ENCODE results near the gene HSPA12A.

DNA sequence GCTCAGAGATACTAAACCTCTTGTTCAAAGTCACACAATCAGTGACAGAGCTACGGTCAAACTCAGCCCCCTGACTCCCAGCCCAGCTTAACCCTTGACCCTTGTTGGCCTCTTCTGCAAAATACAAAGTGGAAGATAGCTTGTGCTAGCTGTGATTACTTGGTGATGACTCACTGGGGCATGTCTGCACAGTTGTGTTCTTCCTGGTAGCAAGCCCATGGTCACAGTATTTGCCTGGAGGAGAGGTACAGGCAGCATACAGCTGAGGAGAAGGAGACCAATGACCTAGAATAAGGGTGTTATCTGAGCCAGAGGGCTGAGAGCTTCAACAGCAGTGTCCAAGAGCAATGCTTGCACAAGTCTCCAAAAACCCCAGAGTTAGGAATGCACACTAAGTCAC, 5.7 kb upstream of the HSPA12A start:
- TF ChIP-seq, protein P1, sequence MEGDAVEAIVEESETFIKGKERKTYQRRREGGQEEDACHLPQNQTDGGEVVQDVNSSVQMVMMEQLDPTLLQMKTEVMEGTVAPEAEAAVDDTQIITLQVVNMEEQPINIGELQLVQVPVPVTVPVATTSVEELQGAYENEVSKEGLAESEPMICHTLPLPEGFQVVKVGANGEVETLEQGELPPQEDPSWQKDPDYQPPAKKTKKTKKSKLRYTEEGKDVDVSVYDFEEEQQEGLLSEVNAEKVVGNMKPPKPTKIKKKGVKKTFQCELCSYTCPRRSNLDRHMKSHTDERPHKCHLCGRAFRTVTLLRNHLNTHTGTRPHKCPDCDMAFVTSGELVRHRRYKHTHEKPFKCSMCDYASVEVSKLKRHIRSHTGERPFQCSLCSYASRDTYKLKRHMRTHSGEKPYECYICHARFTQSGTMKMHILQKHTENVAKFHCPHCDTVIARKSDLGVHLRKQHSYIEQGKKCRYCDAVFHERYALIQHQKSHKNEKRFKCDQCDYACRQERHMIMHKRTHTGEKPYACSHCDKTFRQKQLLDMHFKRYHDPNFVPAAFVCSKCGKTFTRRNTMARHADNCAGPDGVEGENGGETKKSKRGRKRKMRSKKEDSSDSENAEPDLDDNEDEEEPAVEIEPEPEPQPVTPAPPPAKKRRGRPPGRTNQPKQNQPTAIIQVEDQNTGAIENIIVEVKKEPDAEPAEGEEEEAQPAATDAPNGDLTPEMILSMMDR (IDR thresholded peaks at IDR 0.05; ENCODE audit: low read depth, low read length, poor library complexity, severe bottlenecking): no peak
- no peak for TF ChIP-seq EZH2phosphoT487 (IDR thresholded peaks at IDR 0.05; ENCODE audit: borderline replicate concordance, low read length)

All from DOHH2 (cell line).